ENCODE data around the gene AGBL1.
"Not testable (repeated sequence)": the region's sequence is repeated elsewhere in the genome, so short reads cannot be mapped to it uniquely, and the experiment has no call there.

AGBL1 gene

DNA sequence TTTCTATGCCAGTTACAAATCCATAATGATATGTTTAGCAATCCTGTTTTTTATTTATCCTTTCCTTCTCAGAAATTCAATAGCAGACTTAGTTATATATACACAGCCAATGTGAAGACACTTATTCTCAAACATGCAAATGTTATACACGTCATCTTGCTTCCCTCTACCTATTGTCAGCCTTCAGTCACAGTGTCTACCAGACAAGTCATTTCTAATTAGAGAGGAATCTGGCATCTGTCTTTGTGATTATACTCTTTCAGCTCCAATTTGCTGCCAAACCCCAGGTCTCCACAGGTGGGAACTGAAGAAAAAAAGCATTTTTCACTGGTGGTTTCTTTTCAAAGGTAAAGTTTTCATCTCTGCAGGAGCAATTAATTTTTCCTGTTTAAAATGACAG is 793.1 kb downstream of the AGBL1 start:
- no peak for DNase-seq (ENCODE audit: low spot score)

DNA sequence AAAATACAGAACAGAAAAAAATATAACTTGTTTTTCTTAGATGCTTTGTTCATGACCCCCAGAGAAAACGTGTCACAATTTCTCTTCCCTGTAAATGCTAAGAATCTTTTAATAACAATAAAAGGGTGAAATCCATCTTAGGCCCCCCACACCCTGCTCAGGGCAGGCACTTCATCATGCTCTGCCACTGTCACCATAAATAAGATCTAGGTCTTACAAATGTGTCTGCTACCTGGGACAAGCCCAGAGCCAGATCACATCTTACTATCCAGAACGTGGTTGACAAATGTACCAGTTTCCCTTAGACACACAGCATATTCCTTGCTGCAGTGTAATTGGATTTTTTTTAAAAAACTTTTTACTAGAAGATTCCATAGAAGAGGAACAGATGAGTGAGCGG is 795.4 kb downstream of the AGBL1 start:
- no peak for DNase-seq (ENCODE audit: low spot score)

DNA sequence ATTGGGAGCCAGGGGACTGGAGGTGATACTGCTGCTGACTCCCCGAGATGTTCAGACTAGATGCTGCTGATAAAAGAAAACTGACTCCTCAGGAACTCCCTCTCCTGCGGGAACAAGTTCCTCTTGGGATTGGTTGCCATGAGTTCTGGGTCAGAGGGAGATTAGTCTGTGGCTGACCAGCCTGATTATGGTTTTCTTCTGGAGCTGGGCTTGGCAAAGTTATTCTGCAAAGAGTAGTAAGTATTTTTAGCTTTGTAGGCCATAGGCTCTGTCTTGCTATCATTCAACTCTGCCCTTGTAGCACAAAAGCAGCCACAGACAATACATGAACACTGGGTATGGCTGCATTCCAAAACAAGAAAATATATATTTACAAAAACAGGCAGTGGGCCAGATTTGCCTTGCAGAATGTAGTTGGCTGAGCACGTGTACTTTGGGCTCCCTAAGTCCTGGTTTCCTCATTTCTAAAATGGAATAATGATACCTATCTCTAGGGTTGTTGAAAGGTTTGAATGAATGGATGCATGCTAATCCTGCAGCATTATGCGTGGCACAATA is 796.8 kb downstream of the AGBL1 start:
- DNase-seq (ENCODE audit: low spot score) = no peak

DNA sequence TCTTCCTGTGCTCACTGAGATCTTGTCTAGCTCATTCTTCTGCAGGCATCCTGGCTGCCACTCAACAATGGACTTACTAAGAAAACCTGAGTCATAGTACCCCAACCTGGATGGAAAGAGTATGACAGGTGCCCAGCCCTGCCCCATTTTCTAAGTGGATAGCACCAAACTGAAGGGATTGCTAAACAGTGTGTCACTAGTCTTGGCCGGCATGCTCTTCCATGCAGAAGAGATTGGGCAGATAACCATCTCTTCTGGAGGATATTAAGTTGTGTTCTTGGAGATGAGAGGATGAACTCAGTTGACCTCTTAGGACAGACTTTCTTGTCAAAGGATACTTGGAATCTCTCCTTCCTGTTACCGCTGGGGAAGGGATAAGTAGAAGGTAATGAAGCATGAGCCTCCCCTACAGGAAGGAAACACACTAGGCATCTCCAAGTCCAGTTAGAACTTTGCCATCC is 797.5 kb downstream of the AGBL1 start:
- DNase-seq (ENCODE audit: low spot score) = no peak

DNA sequence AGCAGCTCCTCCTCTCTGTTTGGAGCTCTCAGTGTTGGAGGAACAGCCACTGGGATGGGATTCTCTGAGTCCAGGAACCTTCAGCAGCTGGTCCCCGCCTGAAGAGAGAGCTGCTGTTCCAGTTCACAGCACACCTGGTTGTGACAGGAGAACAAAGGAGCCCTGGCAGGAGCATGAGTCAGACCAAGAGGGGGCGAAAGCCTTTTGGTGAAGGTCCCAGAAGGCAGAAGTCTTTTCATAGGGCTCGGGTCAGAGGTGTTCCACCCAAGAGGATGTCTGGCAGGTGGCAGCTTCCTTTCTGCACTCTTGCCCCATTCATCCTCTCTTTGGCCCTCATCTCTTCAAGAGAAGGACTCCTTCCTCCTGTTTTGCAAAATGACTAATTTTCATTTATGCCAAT is 799.2 kb downstream of the AGBL1 start:
- DNase-seq (ENCODE audit: low spot score) = not testable (repeated sequence)

DNA sequence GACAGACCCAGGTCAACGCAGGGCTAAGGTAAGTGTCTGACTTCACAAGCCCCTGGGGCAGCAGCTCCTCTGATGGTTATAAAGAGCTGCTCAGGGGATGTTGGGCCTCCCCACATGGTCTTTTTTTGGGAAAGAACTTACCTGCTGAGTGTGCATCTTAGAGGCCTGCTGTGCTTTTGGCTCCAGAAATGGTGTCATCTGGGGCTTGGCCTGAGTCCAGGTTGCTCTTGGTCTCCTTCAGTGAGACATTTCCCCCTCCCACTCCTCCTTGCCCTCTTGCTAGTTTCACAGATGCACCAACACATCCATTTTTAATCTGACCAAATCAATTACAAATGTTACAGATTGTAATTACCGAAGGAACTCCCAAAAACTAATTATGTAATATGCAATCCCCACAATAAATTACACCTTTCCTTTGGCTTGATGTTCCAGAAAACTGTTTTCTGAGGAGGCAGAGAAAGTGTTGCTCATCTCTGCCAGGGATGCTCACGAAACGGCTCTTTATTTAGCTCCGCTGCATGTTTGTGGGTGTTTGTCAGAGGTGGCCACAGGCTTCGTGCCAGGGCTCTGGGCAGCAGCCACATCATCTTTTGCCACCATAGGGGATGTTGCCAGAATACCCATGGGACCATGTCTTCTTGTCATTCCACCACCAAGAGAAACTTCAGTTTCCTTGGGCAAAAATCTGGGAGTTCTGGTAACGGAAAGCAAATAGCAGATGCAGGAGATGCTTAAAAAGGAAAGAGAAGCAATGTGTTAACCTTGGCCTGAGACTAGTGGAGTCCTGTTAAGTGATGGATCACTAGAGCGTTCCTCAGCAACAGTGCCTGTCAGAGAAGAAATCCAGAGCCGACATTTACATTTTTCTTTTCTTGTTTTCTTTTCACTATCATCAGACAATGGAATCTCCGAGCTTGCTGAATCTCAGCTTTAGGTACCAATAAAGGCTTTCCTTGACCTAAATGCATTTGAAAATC is 799.9 kb downstream of the AGBL1 start:
- no peak for DNase-seq (ENCODE audit: low spot score)

DNA sequence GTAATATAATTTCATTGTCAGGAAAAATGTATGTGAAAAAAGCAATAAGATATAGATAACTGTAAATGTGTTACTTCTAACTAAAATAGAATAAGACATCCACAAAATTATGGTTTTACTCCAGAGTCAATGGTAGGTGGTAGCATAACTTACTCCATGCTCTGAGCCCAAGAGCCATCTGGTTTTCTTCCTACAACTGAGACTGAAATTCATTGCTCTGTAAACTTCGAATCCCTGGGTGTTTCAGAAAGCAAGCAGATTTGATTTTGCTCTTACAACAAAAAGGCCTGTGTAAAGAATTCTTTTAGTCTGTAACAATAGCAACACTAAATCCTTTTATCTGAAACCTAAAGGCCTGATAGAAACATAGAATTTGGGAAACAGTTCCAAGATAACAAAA is 805.9 kb downstream of the AGBL1 start:
- no peak for DNase-seq (ENCODE audit: low spot score)

DNA sequence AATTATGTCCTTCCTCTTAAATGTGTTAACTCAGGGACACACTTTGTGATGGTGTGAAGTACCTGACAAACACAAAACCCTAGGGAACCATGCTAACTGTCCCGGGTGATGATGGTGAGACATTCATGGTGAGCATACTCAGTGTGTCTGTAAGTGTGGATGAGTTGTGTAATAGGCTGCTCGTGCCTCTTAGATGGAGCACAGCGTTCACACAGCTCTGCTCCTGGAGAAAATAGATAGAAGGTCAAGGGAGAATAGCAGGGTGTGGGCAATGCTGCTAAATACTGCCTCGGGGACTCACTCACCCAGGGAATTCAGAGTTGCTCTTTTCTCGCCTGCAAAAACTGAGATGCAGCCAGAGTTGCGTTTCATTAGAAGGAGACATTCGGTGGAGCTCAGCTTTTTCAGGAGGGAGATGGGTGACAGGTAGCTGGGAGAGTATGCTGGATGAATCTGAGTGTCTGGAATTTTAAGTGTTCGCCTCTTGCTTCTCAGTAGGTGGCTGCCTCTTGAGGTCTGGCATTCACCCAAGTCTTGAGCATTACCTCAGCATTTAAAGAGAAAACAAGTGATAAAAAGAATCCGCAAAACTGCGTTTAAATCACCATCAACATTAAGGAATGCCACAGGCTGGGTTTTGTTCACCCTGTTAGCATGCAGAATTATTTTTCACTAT is 813.2 kb downstream of the AGBL1 start:
- peak; percentile 3 for DNase-seq (ENCODE audit: low spot score)

DNA sequence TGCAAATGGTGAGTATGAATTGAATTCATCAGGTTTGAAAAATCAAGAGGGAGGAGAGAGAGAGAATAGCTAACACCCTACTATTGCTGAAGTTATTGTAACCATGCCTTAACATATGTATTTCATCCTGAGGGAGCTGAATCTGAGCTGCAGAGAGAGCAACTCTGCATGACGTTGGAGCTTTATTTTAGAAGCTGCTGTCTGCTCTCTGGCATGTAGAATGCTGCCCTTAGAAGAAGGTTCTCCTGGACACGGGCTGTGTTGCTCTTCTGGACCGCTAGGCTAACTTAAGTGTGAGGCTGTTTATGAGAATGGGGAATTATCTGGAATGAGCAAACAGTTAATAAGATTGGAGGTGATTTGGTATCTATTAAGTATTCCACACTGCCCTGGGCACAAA is 814.6 kb downstream of the AGBL1 start:
- no peak for DNase-seq (ENCODE audit: low spot score)

DNA sequence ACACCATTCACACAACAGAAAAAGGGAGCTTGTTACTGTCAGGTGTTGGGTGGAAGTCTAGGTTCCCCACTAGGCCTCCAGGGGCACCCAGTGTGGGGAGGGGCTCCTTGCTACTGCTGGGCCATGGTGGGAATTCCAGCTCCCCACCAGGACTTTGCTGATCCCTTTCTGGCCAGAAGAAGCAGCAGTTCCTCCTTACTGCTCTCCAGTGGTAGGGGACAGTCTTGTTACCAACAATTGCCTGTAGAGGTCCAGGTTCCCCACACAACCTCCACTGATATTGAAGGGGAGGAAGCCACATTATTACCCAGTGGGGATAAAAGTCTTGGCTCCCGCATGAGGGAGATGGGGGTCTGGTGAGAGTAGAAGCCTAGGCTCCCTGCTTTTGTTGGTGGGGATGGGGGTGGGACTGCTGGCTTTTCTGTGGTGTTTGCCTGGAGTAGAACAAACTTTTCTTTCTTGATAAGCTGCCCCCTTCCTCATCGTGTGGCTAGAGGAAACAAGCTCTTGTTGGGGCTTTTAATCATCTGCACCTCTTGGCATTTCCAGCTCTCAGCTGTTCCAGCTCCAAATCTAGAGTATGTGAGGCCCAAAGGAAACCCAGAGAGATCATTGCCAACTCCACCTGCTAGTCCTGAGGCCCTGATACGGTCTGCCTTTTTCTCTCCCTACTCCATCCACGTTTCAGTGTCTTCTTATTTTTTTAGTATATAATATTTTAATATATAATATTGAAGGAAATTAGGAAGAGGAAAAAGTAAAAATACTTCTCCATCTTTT is 824.2 kb downstream of the AGBL1 start:
- DNase-seq (ENCODE audit: low spot score) = no peak

DNA sequence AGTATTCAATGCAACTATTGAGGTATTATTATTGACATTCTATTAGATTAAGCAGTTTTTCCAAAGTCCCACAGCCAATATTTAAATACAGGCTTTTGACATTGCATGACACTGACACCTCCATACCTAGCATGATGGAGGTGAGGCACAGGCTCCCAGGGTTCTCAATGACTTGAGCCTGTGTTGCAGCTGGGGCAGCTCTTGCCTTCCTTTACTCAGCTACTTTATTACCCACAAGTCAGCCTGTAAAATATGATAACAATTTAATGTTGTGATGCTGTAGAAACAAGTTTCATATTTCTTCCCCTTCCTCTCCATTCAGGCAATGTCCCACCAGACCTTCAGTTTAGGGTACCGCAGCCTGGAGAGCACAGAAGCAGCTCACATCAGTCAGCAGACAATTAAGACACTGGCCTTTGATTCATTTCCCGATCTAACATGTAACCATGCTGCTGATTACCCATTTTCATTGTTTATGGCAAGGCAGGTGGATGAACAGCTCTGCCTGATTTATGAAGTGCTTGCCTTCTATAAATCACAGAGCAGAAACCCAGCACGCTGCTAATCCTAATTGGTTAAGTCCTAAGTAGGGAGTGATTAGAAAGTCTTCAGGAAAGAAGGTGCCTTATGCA is 826.1 kb downstream of the AGBL1 start:
- DNase-seq (ENCODE audit: low spot score) = no peak

DNA sequence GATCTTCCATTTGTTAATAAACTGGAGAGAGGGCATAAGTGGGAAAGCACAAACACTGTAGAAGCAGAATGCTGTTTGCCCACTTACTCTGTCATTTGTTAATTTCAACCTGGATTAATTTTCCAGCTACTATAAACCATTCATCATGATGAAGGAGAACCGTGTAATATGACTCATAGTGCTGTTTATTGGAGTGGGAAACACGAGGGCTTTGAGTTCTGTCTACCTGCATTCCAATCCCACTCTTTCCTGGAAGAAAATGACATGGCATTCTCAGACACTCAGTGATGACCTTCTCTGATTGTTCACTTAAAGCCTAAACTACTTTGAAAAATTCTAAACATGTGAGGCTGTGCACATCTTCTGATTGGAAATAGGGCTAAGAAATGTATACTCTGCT is 826.7 kb downstream of the AGBL1 start:
- no peak for DNase-seq (ENCODE audit: low spot score)

DNA sequence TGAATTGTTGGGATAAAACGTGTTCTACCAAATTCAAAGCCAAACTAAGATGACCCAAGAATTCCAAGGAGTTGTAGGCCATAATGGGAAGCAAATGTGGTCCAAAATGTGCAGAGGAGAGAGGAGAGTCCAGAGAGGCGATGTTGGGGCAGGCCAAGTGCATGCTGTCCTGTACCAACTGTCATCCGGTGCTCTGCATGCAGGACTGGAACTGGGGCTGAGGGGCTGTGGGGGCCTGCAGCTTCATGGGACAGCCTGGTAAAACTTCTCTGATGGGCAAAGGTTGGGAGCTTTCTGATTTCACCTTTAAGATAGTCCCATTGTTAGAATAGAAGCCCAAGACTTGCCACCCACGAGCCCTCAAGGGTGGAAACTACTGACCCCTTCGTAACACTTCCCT is 831.4 kb downstream of the AGBL1 start:
- DNase-seq (ENCODE audit: low spot score) = no peak

DNA sequence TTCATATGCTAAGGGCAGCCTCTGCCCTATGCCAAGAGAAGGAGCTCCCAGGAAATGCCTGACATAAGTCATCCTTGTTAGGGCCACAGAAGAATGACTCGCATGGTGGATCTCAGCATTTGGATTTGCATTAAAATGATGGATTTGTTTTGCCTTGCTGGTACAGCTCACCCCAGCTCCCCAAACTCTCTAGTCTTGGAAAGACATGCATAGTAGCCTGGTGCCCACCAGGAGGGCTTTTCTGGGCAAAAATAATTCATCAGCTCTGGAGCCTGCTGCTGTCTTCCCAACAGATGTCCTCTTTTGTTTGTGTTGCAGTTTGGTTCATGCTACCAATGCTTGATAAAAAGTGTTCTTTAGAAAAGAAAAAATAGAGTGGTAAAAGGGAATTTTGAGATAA is 833.0 kb downstream of the AGBL1 start:
- no peak for DNase-seq (ENCODE audit: low spot score)

DNA sequence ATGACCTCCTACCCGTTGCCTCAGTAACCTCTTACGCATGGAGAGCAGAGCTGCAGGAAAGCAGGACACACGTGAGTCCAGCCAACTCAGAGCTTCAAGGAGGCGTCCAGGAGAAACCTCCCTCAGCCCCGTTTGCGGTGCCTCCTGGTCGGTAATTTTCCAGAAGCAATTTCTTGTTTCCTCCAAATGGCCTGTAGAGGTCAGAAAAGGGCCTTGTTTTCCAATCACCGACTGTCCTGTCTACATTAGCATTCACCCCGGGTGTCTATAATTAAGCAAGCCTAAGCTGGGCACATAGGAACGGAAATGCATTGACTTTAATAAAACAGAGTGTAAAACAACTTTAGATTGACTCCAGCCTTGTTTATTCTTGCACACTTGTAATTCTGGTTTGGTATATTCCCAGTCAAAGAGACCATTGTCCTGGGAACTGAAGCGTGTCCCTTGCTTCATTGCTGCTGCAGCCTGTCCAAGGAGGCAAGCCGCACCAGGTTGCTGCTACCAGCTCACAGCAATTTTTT is 836.2 kb downstream of the AGBL1 start:
- peak; percentile 67 for DNase-seq (ENCODE audit: low spot score)

DNA sequence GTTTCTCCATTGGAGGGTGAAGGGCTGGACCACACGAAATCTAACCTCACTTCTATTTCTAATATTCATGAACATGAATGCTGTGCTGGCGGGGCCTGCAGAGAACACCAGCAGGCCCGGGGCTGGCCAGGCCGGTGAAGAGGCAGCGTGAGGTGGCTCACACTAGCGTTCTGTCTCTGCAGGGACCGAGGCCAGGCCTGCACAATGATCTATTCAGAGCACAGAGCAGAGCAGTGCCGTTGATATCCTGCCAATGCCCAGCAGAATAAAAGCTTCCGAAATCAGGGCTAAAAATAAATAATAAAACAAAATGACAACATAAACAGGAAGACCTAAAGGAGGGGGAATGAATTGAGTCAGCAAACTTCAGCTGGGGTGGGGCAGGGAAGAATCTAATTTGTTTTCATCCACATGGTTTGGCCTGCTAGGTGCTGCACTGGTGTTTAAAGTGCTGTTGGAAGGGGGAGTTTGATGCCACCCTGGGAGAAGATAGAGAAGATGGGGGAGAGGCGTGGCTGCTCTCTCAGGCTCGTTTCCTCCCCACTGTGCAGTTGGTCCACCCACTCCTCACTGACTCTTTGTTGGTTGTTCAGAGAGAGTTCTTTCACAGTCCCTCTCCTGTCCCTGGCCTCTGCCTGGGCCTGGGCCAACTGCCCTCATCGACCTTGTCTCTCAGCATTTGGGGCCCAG is 837.1 kb downstream of the AGBL1 start:
- DNase-seq (ENCODE audit: low spot score) = no peak

DNA sequence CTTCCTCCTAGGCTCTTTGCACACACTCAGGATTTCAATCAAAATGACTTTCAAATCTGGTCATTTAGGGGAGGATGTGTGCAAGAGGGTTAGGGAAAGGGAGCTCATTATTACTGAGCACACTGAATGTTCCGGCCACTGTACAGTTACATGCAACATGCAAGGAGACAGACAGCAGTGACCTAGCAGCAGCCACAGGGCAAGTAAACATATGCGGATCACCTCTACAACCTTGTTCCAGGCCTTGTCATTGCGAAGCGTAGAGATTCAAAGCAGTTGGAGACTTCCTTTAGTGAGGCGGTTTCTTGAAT is 837.6 kb downstream of the AGBL1 start:
- no peak for DNase-seq (ENCODE audit: low spot score)

DNA sequence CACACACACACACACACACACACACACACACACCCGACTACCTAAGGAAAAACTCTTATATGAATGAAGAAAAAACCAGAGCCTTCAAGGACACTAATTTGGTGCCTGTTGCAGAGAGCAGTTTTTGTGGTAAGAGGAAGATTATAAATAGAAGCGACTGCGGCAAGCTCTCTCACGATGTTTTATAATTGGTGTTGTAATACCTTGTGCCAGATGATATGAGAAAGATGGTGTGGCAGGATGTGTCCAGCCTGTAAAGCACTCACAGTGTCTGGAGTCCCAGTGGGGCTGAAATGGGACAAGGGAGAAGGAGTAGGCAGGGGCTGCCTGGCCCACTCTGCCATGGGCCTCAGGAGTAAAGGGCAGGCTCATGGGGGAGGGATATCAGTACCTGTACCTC is 839.9 kb downstream of the AGBL1 start:
- DNase-seq (ENCODE audit: low spot score) = no peak

DNA sequence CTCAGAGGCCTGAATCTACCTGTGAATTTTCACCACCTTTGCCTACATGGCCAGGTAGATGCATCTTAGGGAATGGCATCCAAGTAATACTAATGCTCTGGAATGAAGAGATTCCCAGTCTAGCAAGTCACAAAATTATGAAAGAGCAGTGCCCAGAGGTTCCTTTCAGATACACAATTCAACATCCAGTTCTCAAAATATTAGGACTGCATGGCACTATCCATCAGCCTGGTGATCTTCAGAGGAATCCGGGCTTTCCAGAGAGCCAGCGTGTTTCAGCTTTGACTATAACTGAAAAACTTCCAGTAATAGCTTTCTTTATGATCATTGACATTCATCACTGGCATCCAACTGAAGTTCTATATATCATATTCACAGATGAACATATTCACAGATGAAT is 849.8 kb downstream of the AGBL1 start:
- no peak for DNase-seq (ENCODE audit: low spot score)

DNA sequence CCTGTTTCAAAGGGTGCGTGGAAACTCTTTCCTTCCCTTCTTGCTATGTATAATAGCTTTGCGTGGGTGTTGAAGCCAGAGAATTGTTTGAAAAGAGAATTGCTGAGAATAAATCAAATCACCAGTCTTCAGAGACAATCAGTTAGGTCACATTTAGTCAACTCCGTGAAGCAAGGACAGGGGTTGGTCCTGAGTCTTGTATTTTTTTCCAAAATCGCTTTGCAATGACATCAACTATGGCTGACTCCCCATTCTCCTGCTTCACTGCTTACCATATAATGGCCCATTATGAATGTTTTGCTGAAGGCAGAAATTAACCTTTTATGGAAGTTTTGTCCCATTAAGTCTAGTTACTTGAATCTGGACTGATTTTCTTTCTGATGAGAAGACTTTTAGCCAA is 852.8 kb downstream of the AGBL1 start:
- DNase-seq (ENCODE audit: low spot score) = no peak

DNA sequence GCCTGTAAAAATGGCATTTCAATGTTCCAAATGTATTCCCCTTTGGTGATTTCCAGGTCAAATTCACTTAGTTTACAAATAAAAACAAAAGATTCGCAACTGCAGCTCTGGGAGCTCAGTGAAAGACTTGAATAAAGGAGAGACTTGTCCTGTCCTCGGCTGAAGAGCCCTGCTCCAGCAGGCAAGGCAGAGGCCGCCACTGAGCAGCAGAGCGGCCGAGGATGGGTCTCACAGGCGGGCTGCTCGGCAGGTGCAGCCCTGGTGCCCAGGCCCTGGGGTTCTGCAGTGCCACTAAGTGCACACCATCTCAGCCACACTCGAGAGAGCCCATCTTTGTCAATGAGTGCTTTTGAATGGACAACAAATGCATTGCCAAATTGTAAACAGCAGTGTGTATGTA is 856.2 kb downstream of the AGBL1 start:
- no peak for DNase-seq (ENCODE audit: low spot score)

All from RKO (cell line).